HG03432 (cell line): ENCODE measurements around the gene ABCA10.
"Not testable (repeated sequence)": the region's sequence is repeated elsewhere in the genome, so short reads cannot be mapped to it uniquely, and the experiment has no call there.

ENCODE experiments used
- ATAC-seq: cut with Tn5 transposase; IDR thresholded peaks from one replicate; pipeline ENCODE4 v1.9.1; 2021; ENCODE audit warnings: mild to moderate bottlenecking, moderate library complexity; ENCODE audit not compliant: unreplicated experiment

Gene ABCA10

GRCh38 chr17:69168642-69169041, 60.0 kb downstream of the ABCA10 start:
- not testable (repeated sequence) for ATAC-seq

DNA sequence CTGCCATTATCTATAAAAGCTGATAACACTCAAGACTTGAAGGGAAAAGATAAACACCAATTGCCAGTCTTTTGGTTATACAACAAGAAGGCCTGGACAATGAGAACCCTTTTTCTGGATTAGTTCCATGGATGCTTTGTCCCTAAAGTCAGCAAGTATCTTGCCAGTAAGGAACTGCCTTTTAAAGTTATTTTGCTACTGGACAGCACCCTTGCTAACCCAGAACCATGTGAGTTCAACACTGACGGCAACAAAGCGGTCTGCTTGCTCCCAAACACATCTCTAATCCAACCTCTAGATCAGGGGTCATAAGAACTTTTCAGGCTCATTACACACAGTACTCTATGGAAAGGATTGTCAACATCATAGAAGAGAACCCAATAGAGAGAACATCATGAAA, 61.7 kb downstream of the ABCA10 start:
- ATAC-seq, result no peak

DNA sequence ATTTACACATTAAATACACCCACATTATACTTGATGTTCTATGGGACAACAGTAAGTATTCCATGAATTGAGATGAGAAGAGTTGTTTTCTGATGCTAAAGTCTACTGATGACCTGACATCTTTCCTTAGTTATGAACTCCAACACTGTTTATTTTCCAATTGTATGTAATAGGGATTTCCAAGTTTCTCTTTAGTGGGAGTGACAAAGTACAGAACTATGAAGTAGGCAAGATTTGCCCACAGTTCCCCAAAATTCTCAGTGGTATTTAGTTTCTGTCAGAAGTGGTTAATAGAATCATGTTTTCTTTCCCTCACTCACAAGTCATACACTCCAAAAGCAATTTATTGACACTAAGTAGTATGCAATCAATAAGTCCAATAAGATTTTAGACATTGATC, 64.4 kb downstream of the ABCA10 start:
- ATAC-seq, result no peak

GRCh38 chr17:69159418-69159817, 69.2 kb downstream of the ABCA10 start:
- ATAC-seq, result no peak

GRCh38 chr17:69154267-69154666, 74.4 kb downstream of the ABCA10 start:
- ATAC-seq, result no peak

GRCh38 chr17:69150333-69150732, 78.3 kb downstream of the ABCA10 start:
- ATAC-seq, result no peak

DNA sequence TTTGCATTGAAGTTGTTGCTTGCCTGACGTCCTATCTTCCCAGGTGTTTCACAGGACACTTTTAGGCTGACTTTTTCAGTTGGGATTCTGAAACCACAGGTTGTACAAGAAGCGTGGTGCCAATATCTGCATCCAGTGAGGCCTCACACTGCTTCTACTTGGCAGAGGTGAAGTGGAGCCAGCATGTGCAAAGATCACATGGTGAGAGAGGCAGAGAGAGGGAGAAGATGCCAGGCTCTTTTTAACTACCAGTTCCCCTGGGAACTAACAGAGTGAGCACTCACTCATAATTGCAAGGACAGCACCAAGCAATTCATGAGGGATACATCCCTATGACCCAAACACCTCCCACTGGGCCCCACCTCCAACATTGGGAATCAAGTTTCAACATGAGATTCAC, 81.2 kb downstream of the ABCA10 start:
- ATAC-seq, result no peak

DNA sequence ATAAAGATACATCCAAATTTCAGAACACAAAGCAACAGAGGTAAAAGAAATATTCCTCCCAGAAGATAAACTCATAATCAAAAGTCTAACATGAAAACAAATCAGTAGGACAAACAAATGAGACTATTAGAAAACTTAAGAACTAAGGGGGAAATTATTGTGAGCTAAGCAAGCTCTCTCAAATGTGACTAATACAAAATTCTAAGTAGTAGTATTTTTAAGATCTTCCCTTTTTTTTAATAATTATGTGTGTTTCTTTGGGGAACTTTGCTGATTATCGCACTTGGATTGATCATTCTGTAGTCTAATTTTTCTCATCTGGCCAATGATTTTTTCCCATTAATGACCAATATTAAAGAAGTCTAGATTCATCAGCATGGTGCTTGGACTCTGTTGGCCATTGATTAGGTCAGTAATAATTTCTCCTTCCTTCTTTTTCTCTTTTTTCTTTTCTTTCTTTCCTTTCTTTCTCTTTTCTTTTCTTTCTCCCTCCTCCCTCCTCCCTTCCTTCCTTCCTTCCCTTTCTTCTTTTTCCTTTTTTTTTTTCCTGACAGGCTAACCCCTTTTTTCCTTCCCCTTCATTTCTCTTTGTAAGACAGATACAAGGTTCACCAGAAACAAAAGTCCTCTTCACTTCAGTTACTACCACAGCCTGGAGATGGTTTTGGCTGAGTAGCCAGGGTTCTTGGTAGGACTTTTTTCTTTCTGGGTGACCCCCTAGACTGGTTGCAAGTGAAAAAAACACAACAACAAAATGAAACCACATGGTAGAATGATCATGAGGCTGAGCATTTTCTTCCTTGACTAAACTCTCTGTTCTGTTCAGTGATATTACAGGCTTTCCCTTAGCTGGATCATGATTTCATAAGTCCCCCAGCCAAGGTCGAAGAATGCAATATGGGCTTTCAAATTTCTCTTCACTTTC, 84.0 kb downstream of the ABCA10 start:
- no peak for ATAC-seq

DNA sequence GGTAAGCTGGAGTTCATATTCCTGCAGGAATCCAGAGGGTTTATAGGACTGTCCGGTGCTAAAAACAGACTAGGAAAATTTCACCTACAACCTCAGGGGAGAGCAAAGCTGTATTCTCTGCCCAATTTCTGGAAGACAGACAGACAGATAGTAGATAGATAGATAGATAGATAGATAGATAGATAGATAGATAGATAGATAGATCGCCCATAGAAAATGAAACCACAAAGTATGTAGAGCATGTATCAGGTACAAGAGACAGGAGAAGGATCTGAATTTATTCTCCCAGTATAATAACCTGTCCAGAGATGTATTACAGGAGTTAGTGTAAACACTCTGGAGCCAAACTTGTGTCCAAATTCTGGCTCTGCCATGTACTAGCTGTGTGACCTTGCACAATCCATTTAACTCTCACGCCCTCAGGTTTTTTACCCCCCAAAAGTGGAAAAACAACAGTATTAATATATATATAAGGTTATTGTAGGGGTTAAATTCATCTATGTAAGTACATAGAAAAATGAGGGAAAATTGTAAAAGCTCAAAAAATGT, 84.9 kb downstream of the ABCA10 start:
- ATAC-seq, result no peak

DNA sequence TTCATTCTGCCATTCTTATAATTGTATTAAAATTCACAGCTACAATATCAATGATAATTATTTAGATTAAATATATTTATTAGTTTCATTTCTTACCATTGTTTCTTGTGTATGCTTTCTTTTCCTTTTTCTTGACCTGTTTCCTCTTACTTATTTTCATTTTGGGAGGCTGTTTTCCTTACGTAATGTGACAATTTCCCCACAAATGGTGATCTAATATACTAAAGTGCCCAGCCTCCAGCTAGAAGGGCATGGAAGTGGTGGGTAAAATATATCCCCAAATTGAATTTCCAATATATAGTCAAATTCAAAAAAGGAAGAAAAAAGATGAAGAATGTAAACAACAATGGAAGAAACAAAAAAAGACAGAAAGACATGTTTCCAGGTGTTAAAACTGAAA, 85.5 kb downstream of the ABCA10 start:
- no peak for ATAC-seq

DNA sequence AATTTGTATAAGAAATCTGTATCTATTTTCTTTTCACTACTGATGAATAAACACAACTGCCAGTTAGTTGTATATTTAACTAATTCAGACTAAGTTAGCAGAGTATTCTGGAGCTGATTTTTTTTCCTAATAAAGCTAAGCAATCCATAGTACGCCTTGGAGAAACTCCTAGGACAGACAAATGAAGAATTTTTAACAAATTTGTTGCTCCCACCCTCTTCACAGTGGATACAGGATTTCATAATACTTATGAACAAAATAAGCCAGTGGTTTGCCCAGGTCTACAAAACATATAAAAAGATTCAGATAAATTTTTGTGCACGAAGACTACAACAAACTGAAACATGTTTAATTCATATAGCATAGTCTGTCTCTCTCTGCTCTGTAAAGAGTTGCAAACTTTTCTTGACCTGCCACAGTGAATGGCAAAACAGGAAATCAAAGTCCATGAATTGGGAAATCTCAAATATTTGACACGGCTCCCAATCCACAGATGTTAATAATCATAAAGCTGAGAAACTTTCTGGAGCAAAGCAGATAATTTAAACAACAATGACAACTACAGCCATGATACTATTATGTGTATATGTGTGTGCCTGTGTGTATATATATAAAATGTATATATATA, 86.3 kb downstream of the ABCA10 start:
- ATAC-seq, result no peak

DNA sequence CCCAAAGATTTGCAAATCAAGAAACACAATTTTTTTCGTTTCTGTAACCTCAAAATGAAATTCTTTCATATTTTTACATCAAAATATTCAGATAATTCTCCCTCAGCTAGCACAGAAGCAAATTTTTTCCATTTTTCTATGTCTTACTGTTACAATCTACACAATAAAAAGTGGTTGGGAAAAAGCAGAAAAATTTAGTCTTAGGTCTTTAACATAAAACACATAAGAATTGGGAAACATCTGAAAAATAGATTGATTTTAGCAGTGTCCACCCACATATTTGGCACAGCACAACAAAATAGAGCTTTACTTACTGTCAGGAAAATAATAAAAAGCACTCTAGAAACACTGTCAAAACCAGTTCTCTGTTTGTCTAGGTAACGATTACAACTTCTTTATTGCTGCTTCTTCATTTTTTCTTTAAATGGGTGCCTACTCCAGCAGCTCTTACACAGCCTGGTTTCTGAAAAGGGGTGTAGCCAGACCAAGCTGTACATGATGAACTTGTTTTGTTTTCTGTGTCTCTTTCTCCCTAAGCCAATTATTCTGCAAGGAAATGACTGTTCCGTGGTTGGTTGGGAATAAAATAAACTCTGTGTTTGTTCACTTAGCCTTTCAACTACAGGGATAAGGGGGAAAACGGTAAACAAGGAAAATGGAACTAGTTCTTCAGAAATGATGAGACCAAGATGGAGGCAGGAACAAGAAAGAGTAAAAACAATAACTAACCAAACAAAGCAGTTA, 87.0 kb downstream of the ABCA10 start, which contains the start of gene ABCA6:
Gene ABCA6, minus strand, starts transcription at position 465 of the 744 bp plus-strand sequence. CDS start 1,192 bp downstream, outside the sequence.
- ATAC-seq, result no peak

GRCh38 chr17:69134112-69134511, 94.5 kb downstream of the ABCA10 start:
- ATAC-seq, result no peak

DNA sequence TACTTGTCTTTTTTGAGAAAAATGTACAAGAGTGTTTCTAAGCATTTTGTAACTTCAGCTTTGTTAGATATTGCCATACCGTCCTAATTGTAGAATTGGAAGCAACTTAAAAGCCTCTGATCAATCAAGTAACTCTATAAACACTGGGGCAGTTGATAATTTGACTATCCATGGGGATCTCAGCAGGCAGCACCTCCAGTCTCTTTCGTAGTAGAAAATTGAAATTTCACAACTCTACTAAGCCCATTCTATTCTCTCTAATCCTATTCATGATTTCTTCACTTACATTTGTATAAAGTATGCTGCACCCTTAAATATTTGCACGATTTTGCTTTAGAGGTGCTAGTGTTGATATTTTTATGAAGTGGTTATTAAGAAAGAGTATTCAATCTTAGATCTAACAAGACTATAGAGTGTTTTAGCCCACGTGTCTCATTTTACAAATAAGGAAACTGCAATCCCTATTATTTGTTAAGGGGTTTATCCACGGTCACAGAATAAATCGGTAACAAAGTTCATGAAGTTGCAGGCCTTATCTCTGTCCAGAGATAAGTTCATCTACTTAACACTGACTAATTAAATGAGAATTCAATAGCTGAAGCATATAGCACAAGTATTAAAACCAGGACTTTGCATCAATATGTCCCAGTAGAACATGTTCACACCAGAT, 97.9 kb downstream of the ABCA10 start:
- ATAC-seq, result no peak

DNA sequence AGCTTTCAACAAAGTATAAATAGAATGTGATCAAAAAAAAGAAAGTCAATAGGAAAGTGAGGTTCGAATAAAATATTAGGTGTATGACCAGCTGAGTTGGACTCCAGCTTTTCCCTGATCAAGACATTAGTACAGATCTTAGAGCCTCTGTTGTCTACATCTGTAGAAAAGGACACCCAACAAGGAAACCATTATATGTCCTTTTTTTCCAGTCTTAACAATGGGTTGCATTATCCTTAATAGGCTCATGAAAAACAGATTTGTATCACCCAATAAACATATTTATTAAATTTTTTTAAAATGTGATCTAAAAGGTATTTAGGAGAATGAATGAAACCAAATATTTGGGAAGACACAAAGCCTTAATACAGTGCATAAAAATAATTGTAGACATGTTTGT, 105.0 kb downstream of the ABCA10 start:
- ATAC-seq, result no peak

- no peak for ATAC-seq
These were observed 106.6 kb downstream of the ABCA10 start for GRCh38 chr17:69122065-69122464.

- peak; percentile 58 for ATAC-seq
These were observed 110.5 kb downstream of the ABCA10 start for GRCh38 chr17:69117855-69118784.

- no peak for ATAC-seq
These were observed 116.8 kb downstream of the ABCA10 start for GRCh38 chr17:69111794-69112193.

GRCh38 chr17:69105907-69106730, 122.5 kb downstream of the ABCA10 start:
- no peak for ATAC-seq
